Activated naive CD8-positive, alpha-beta T cell treated with anti-CD3 and anti-CD28 coated beads, Interleukin-2, amount 10 ng/mL, durations not matched to agents 7 days and 5 days (primary cell): ENCODE data around the gene COG3. TPM values are rescaled to one million over a fixed set of nuclear protein-coding genes. Genes with fewer than 3 reads are reported as not detected.
"Not testable (repeated sequence)": the region's sequence is repeated elsewhere in the genome, so short reads cannot be mapped to it uniquely, and the experiment has no call there.

ENCODE experiments used
- ATAC-seq: fragments of 150-1000 bp; cut with Tn5 transposase; one replicate; pipeline ENCODE4 v1.10.0; 2021; ENCODE audit warnings: low read depth, moderate library complexity
- POLR2A ChIA-PET: fragments of 350-600 bp; sonication (Branson Sonifier 250); formaldehyde crosslinking; loops from one replicate; lab custom pipeline; 2021; ENCODE audit warnings: antibody characterized with exemption; lab: Charles Lee
- DNase-seq: peaks from one replicate; pipeline ENCODE4 v3.0.0; 2021
- H3K27ac Mint-ChIP-seq: one replicate; pipeline ENCODE4 v1.8.0; 2022; ENCODE audit warnings: mild to moderate bottlenecking, mixed read lengths
- H3K27me3 Mint-ChIP-seq: one replicate; pipeline ENCODE4 v1.8.0; 2022; ENCODE audit warnings: mild to moderate bottlenecking, moderate library complexity, mixed read lengths
- H3K36me3 Mint-ChIP-seq: one replicate; pipeline ENCODE4 v1.8.0; 2021; ENCODE audit warnings: mild to moderate bottlenecking, mixed read lengths
- H3K4me1 Mint-ChIP-seq: one replicate; pipeline ENCODE4 v1.8.0; 2021; ENCODE audit warnings: mixed read lengths
- H3K4me3 Mint-ChIP-seq: one replicate; pipeline ENCODE4 v1.8.0; 2022; ENCODE audit warnings: mild to moderate bottlenecking, moderate library complexity, mixed read lengths
- H3K9me3 Mint-ChIP-seq: one replicate; pipeline ENCODE4 v1.8.0; 2021; ENCODE audit warnings: mixed read lengths
- total RNA-seq, 2 experiments: library from RNA; stranded (reverse); gene quantifications; one replicate each; pipeline ENCODE4 v1.2.3, GENCODE V29; 2021

COG3 gene, protein sequence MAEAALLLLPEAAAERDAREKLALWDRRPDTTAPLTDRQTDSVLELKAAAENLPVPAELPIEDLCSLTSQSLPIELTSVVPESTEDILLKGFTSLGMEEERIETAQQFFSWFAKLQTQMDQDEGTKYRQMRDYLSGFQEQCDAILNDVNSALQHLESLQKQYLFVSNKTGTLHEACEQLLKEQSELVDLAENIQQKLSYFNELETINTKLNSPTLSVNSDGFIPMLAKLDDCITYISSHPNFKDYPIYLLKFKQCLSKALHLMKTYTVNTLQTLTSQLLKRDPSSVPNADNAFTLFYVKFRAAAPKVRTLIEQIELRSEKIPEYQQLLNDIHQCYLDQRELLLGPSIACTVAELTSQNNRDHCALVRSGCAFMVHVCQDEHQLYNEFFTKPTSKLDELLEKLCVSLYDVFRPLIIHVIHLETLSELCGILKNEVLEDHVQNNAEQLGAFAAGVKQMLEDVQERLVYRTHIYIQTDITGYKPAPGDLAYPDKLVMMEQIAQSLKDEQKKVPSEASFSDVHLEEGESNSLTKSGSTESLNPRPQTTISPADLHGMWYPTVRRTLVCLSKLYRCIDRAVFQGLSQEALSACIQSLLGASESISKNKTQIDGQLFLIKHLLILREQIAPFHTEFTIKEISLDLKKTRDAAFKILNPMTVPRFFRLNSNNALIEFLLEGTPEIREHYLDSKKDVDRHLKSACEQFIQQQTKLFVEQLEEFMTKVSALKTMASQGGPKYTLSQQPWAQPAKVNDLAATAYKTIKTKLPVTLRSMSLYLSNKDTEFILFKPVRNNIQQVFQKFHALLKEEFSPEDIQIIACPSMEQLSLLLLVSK
- total RNA-seq, result 10 to 100 TPM; 26.2 to 28.4 TPM

DNA sequence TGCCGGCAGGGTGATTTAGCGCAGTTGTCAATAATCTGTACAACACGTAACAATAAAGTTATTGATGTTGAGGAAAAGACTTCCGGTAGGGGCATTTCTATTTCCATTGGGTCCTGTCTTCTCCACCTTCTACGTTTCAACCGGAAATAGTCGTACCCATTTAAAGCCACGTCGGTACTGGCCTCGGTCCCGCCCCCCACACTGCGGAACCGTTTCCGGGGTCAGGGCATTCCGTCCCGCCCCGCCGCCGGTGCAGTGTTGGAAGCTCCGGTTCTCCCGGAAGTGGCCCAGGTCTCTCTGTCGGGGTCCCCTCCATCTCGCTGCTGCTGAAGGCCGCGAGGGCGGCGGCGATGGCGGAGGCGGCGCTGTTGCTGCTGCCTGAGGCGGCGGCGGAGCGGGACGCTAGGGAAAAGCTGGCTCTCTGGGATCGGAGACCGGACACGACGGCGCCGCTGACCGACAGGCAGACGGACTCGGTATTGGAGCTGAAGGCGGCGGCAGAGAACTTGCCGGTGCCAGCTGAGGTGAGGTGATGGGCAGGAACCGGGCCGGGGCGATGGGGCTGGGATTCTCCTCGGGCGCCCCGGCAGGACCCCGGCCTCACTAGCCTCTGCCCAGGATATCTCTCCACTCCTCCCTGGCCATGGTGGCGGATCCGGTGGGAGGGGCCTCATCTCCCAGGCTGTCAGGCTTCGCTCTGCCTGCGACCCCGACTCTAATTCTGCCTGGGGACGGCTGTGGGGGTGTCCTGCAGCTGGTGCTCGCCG is at the start of gene COG3:
COG3 (plus strand) TSS at position 253 of the 767 bp plus-strand sequence; CDS start at position 351, 98 bp downstream.
- peaks cover 5% of the 10 kb centered on the region for H3K36me3 Mint-ChIP-seq
- ATAC-seq (peak; percentile 96), DNase-seq (peak; percentile 93)
- POLR2A ChIA-PET, result interaction anchor here (0.5 to 1.8 kb wide), 12 partner anchors 9 to 717 kb away, joined by 3 to 12 read pairs (median 4); partner anchors contain the start of genes LCP1, SLC25A30 and TPT1
- H3K4me1 Mint-ChIP-seq, result peaks cover 34% of the 10 kb centered on the region
- H3K27ac Mint-ChIP-seq, result peak within 1 kb of the TSS; percentile 89
- H3K27me3 Mint-ChIP-seq, result no peaks in the 10 kb centered on the region
- peak within 1 kb of the TSS; percentile 89 for H3K4me3 Mint-ChIP-seq
- peaks cover under 1% of the 10 kb centered on the region for H3K9me3 Mint-ChIP-seq

DNA sequence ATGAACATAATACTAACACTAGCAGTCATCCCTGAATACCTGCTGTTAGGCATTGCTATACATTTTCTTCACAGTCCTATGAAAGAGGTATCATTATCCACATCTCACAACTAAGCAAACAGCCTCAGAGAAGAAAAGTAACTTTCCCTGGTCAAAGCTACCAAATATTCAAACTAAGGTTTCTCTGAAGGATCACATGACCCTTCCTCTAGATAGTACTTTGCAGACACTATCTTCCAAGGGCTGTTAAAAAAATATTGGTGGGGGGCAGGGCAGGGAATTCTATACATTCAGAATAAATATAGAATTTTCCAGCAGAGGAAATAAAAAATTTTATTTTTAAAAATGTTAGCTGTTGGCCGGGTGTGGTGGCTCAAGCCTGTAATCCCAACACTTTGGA is 49.6 kb upstream of the COG3 start:
- Mint-ChIP-seq H3K36me3 (peaks cover 2% of the 10 kb centered on the region), H3K27ac (no peak overlapping the region), H3K27me3 (peaks cover 2% of the 10 kb centered on the region), H3K4me3 (no peak overlapping the region), H3K9me3 (no peaks in the 10 kb centered on the region), H3K4me1 (peaks cover 8% of the 10 kb centered on the region)
- DNase-seq (no peak), ATAC-seq (no peak)
- POLR2A ChIA-PET, result interaction anchor here (0.6 kb wide), 1 partner anchor 65 kb away, joined by 6 read pairs; no protein-coding TSS in a partner anchor

DNA sequence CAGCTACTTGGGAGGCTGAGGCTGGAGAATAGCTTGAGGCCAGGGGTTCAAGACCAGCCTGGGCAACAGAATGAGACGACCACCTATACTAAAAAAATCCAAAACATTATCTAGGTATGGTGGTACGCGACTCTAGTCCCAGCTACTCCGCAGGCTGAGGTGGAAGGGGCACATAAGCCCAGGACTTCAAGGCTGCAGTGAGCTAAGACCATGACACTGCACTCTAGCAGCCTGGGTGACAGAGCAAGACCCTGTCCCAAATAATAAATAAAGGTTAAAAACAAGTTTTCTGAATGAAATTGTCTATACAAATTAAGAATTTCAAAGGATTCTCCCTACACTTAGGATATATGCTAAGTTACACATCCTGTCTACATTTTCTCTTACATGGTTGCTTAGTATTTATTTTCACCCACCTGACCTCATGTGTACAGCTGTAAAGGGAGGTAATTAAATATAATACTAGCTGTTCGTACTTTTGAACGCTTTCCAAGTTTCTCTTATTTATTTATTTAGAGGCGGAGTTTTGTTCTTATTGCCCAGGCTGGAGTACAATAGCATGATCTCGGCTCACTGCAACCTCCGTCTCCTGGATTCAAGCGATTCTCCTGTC is 48.1 kb upstream of the COG3 start:
- peak overlapping the region; percentile 94 for H3K27ac Mint-ChIP-seq
- POLR2A ChIA-PET, result interaction anchor here (0.7 to 3.1 kb wide), 9 partner anchors 8 to 119 kb away, joined by 3 to 17 read pairs (median 4); partner anchors contain the start of genes COG3 and TPT1
- ATAC-seq, result no peak

DNA sequence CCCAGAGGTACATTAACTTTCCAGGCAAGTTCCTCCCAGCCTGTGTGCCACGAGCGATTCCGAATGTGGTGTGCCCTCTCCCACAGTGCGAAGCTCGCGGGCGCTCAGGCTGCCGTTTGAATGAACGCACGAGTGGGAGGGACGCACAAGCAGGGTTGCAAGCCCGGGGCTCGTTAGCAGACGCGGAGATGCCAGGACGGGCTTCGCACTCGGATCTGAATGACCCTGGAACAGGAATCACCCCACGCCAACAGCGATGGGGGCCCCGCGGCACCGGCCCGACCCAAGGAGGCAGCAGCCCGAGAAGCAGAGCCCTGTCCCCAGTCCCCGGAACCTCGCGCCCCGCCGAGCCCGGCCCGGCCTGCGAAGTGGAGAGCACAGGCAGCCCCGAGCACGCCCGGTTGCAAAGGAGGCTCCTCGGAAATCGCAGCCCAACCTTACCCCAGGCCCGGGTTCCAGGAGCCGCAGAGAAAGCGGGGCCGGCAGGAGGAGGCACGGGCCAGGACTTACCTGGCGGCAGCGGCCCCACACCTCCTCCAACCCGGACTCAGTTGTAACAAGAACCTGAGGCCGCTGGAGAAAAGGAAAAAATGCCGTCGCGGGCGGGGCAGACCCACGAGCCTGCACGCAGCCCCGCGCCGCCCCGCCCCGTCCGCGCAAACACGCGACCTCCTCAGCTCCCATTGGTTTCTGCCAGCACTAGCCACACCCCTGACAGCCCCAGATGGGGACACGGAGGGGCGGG is 46.8 kb upstream of the COG3 start, which contains the start of gene SLC25A30:
SLC25A30 (minus strand) TSS at position 584 of the 745 bp plus-strand sequence. CDS start 6,948 bp downstream, outside the sequence.
- H3K9me3 Mint-ChIP-seq, result no peaks in the 10 kb centered on the region
- peak; percentile 92 for DNase-seq
- no peaks in the 10 kb centered on the region for H3K36me3 Mint-ChIP-seq
- H3K27ac Mint-ChIP-seq, result peak within 1 kb of the TSS; percentile 94
- peaks cover 2% of the 10 kb centered on the region for H3K27me3 Mint-ChIP-seq
- ATAC-seq, result peak; percentile 91
- peak within 1 kb of the TSS; percentile 96 for H3K4me3 Mint-ChIP-seq
- POLR2A ChIA-PET, result interaction anchor here (0.6 to 3.1 kb wide), 12 partner anchors 8 to 161 kb away, joined by 3 to 17 read pairs (median 4); partner anchors contain the start of genes COG3 and TPT1
- H3K4me1 Mint-ChIP-seq, result peaks cover 4% of the 10 kb centered on the region

More for the DNA sequence above, 48.1 kb upstream of the COG3 start:
- Mint-ChIP-seq H3K36me3 (no peaks in the 10 kb centered on the region), H3K4me3 (peak overlapping the region; percentile 96), H3K9me3 (no peaks in the 10 kb centered on the region), H3K27me3 (peaks cover 2% of the 10 kb centered on the region), H3K4me1 (peaks cover 6% of the 10 kb centered on the region)
- DNase-seq, result no peak

DNA sequence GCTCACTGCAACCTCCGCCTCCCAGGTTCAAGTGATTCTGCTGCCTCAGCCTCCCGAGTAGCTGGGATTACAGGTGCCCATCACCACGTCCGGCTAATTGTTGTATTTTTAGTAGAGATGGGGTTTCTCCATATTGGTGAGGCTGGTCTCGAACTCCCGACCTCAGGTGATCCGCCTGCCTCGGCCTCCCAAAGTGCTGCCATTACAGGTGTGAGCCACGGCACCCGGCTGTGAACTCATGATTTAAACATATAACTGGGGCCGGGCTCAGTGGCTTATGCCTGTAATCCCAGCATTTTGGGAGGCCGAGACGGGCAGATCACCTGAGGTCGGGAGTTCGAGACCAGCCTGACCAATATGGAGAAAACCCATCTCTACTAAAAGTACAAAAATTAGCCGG is 45.4 kb upstream of the COG3 start:
- DNase-seq, POLR2A ChIA-PET, H3K9me3 Mint-ChIP-seq, H3K27ac Mint-ChIP-seq, H3K4me1 Mint-ChIP-seq, ATAC-seq, H3K27me3 Mint-ChIP-seq, H3K36me3 Mint-ChIP-seq: not testable (repeated sequence)
- H3K4me3 Mint-ChIP-seq, result peak overlapping the region; percentile 28

DNA sequence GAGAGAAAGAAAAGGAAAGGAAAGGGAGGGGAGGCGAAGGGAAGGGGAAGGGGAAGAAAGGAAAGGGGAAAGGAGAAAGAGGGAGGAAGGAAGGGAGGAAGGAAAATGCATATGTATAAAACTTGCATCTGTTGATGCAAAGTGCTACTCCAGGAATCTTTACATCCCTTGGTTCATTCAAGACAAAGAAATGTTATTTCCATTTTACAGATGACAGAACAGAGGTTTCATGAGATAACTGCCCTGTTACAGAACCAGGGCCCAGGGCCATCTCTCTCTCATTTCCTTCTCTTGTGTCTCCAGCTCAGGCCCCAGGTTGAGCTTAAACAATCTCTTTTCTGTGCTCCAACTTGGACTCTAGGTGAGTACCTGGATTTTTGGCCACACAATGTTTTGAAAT is 44.8 kb upstream of the COG3 start:
- no peak for ATAC-seq
- POLR2A ChIA-PET, result interaction anchor here (0.5 kb wide), 1 partner anchor 22 kb away, joined by 3 read pairs; no protein-coding TSS in a partner anchor
- Mint-ChIP-seq H3K9me3 (no peaks in the 10 kb centered on the region), H3K4me3 (no peak overlapping the region), H3K27ac (no peak overlapping the region), H3K36me3 (no peaks in the 10 kb centered on the region), H3K27me3 (peaks cover 2% of the 10 kb centered on the region), H3K4me1 (peaks cover 4% of the 10 kb centered on the region)
- DNase-seq, result no peak

DNA sequence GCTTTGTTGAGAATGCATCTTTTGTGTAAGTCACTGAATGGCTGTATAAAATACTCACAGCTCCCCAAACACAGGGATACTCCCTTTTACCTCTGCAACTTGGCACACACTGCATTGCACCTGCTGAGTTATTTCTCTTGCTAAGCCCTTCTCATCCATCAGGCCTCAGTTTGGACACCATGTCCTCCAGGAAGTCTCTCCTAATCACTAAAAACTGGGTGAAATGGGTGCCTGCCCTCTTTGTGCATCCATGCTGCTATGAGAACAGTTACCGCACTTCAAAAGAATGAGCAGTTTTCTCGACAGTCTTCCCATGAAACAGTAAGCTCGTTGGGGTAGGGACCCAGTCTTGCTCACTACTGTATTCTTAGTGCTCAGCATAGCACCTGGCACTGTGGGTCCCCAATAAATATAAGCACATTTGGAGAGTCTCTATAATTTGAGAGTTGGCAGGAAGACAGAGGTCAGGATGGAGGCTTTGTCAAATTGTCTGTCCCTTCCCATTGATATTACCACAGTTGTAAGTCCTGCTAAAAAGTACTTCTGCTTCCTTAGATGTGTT is 41.9 kb upstream of the COG3 start:
- H3K27ac Mint-ChIP-seq, result no peak overlapping the region
- H3K4me1 Mint-ChIP-seq, result peaks cover 2% of the 10 kb centered on the region
- peaks cover 2% of the 10 kb centered on the region for H3K27me3 Mint-ChIP-seq
- DNase-seq, result no peak
- H3K36me3 Mint-ChIP-seq, result no peaks in the 10 kb centered on the region
- no peak for ATAC-seq
- H3K4me3 Mint-ChIP-seq, result no peak overlapping the region
- POLR2A ChIA-PET, result interaction anchor here (1.2 kb wide), 1 partner anchor 23 kb away, joined by 4 read pairs; no protein-coding TSS in a partner anchor
- H3K9me3 Mint-ChIP-seq, result no peaks in the 10 kb centered on the region

DNA sequence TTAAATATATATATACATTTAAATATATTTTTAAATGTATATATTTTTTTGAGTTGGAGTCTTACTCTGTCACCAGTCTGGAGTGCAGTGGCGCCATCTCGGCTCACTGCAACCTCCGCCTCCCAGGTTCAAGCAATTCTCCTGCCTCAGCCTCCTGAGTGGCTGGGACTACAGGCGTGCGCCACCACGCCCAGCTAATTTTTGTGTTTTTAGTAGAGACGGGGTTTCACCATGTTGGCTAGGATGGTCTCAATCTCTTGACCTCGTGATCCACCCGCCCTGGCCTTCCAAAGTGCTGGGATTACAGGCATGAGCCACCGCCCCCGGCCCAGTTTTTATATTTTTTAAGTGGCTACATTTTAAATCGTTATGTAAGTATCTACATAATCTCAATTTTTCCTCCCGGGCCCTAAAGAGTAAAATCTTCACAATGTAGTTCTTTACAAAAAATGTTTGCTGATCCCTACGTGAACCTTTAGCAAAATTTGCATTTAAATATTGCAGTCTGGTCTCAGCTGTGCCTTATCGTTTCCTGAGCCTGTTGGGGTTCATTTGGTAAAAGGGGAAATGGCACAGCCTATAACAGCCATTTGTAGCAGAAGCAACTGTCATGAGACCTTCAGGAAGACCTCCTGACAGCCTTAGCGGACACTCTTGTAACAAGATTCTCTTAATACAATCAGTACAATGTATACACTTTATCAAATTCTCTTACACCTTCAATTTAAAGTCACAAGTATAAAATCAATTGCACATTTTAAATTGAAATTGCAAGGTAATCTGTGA is 38.5 kb upstream of the COG3 start:
- not testable (repeated sequence) for DNase-seq, H3K36me3 Mint-ChIP-seq, H3K4me1 Mint-ChIP-seq, H3K27me3 Mint-ChIP-seq, H3K4me3 Mint-ChIP-seq, H3K27ac Mint-ChIP-seq, H3K9me3 Mint-ChIP-seq
- POLR2A ChIA-PET, result interaction anchor here (0.6 kb wide), 1 partner anchor 59 kb away, joined by 4 read pairs; no protein-coding TSS in a partner anchor
- ATAC-seq, result peak; percentile 41

DNA sequence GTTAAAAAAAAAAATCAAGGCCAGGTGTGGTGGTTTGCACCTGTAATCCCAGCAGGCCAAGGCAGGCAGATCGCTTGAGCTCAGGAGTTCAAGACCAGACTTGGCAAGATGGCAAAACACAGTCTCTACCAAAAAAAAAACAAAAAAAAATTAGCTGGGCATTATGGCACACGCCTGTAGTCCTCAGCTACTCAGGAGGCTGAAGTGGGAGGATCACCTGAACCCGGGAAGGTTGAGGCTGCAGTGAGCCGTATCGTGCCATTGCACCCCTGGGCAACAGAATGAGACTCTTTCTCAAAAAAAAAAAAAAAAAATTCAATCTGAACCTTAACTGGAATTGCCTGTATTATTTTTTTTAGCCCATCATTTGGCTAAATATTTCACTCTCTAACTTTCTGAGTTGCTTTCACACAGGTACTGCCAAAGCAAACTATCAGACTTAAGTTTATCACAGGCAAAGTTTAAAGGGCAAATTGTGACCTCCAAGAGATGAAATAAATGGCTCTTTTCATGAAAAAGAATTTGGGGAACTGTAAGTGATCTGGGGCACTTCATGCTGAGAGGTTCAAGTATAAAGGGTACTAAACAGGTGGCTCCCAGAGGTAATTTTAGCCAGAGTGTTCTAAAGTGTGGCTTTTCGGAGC is 31.9 kb upstream of the COG3 start:
- no peak overlapping the region for H3K4me3 Mint-ChIP-seq

DNA sequence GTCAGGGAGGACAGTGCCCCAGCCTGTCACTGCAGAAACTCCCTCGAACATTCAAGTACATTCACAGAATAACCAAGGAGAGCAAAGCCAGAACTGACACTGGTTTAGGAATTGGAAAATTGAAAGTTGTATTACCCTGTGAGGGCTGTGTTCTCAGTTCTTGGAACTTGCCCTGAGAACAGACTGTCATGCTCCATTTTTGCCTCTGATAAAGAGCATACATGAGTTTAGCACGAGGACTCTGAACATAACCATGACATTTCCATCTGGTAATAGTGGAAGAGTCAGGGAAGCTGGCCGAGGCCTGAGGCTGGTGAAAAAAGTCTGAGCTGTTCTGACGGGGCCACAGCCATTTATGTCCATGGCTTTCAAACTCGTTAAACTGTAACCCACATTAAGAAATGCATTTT is 31.4 kb upstream of the COG3 start:
- H3K4me1 Mint-ChIP-seq, result peaks cover 7% of the 10 kb centered on the region
- DNase-seq, result no peak
- POLR2A ChIA-PET, result no interaction called here
- H3K27me3 Mint-ChIP-seq, result peaks cover 3% of the 10 kb centered on the region
- no peaks in the 10 kb centered on the region for H3K9me3 Mint-ChIP-seq
- no peak overlapping the region for H3K4me3 Mint-ChIP-seq
- ATAC-seq, result no peak
- no peaks in the 10 kb centered on the region for H3K36me3 Mint-ChIP-seq
- H3K27ac Mint-ChIP-seq, result no peak overlapping the region

More for the DNA sequence above, 31.9 kb upstream of the COG3 start:
- POLR2A ChIA-PET, result no interaction called here
- Mint-ChIP-seq H3K9me3 (no peaks in the 10 kb centered on the region), H3K36me3 (no peaks in the 10 kb centered on the region), H3K27ac (no peak overlapping the region), H3K27me3 (peaks cover 3% of the 10 kb centered on the region), H3K4me1 (peaks cover 6% of the 10 kb centered on the region)
- ATAC-seq, result no peak
- DNase-seq, result no peak
